NCI-H2196 (cell line): Measurements from ENCODE around the gene AGL.
"Not testable (repeated sequence)": the region's sequence is repeated elsewhere in the genome, so short reads cannot be mapped to it uniquely, and the experiment has no call there.

Experiments used
- DNase-seq: peaks from one replicate; lab custom pipeline; 2025; ENCODE audit not compliant: unreplicated experiment; lab: John Stamatoyannopoulos, UW

Gene AGL

DNA sequence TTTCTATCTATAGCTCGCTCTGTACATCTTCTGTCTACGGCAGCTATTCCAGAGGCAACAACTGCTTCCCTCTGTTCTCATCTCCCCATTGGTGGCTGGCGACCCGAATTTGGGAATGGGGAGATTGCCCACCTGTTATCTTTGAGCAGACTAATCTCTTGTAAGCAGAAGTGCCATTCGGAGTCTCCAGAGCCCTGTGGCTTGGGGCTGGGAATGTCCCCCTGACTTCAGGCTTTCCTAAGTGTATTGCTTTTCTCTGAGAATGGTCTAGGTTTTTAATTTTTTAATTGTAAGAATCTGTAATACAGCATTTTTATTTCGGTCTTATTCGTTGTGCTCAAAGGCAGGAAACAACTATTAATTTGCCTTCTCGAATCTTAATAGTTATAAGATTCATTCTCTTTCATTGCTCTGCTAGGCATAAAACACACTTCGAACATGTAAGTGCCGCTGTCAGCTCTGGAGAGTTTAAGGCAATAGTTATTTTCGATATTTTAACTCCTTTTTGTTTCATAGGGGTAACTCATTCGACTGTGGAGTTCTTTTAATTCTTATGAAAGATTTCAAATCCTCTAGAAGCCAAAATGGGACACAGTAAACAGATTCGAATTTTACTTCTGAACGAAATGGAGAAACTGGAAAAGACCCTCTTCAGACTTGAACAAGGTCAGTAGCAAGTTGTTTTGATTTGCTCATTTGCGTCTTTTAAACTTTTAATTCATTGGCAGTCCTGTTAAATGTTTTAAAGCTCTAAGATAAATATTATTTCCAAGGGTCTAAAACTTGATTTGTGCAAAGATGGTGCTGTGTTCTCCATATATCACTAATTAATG lies 514 bp downstream of the AGL start:
- no peak for DNase-seq

- no peak for DNase-seq
These were observed 1.8 kb downstream of the AGL start for GRCh38 chr1:99851850-99852454.

DNA sequence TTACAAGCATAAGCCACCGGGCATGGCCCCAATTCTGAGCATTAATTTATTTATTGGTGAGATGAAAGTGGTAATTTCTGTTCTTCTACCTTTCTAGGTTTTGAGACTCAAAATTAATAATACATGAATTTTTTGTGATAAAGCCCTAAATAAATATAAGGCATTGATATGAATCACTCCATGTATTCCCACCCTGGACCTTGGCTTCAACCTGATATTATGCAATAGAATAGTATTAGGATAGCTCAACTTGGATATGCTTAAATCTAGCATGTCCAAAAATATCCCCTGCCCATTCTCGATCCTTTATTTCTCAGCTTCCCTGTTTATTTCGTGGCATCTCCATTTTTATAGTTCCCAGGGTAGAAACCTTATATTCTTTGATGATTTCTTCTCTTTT lies 2.5 kb downstream of the AGL start:
- no peak for DNase-seq

- DNase-seq: no peak
These were observed 5.8 kb downstream of the AGL start for GRCh38 chr1:99855914-99856450.

DNA sequence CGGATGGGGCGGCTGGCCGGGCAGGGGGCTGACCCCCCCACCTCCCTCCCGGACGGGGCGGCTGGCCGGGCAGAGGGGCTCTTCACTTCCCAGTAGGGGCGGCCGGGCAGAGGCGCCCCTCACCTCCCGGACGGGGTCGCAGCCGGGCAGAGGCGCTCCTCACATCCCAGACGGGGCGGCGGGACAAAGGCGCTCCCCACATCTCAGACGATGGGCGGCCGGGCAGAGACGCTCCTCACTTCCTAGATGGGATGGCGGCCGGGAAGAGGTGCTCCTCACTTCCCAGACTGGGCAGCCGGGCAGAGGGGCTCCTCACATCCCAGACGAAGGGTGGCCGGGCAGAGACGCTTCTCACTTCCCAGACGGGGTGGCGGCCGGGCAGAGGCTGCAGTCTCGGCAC lies 6.9 kb downstream of the AGL start:
- not testable (repeated sequence) for DNase-seq

GRCh38 chr1:99858286-99858685 lies 8.1 kb downstream of the AGL start:
- no peak for DNase-seq

DNA sequence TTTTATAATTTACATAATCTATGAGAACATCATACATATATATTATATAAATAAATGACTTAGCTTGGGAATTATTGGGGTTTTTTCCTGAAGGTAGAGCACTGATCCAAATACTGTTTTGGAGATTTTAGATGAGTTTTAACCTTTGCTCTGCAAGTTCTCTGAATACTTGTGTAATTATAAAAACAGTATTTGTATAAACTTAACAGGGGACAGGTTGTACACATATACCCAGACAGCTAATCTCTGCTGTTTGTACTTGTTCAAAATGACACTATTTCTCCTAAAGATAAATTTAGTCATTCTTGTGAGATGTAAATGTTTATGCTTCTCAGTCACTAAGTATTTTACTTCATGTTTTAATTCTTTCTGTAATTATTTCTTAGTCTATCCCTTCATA lies 8.7 kb downstream of the AGL start:
- DNase-seq: no peak

GRCh38 chr1:99860703-99861102 lies 10.5 kb downstream of the AGL start:
- no peak for DNase-seq

GRCh38 chr1:99867682-99868081 lies 17.5 kb downstream of the AGL start:
- no peak for DNase-seq

DNA sequence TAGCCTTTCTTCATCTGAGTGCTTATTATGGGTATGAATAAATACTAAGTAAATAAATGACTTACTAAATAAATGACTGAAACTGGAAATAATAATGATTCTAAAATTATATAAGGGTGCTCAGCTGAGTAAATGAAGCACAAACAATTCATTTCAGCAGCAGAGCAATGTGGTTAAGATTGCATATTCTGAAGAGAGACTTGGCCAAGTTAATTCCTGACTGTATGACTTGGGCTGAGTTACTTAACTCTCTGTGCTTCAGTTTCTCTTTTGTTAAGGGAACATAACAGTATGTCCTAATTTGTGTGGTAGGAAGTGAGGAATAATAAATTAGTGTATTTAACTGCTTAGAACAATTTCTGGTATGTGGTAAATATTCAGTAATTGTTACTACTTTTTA lies 19.1 kb downstream of the AGL start:
- no peak for DNase-seq

GRCh38 chr1:99869723-99870122 lies 19.6 kb downstream of the AGL start:
- no peak for DNase-seq

- no peak for DNase-seq
These were observed 21.9 kb downstream of the AGL start for GRCh38 chr1:99872063-99872462.

GRCh38 chr1:99877568-99877967 lies 27.4 kb downstream of the AGL start:
- no peak for DNase-seq

- DNase-seq: no peak
These were observed 36.0 kb downstream of the AGL start for GRCh38 chr1:99886179-99886578.

DNA sequence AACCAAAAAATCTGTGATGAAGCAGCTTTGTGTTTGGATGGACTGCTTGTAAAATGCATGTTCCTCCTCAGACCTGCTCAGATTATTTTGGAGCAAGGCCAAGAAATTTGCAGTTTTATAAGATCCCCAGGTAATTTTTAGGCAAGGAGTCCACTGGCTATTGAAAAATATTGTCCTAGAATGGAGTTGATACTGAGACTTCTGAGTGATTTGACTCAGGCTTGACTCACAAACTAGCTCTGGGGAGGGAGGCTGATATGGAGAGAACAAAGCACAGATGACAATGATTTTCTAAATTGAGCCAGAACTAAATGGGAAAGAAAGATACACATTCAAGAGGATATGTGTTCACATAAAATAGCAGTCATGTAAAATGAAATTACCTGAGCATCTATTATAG lies 36.7 kb downstream of the AGL start:
- no peak for DNase-seq

GRCh38 chr1:99887890-99888289 lies 37.7 kb downstream of the AGL start:
- DNase-seq: no peak

DNA sequence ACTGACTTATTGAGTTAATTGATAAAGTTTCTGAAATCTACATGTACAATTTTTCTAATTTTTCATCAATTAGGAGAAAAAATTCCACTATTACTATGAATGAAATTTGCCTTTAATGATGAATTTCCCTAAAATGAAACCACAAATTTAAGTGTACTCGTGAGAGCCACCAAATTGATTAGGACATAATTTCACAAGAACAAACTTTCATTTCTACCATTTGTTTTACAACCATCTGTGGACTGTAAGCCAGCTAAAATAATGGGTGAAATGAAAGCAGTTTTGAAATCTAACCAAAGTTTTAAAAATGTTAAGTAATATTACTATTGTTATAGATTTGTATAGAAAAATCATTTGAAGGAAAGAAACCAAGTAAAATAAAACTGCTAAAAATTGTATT lies 41.8 kb downstream of the AGL start:
- DNase-seq: no peak

- not testable (repeated sequence) for DNase-seq
These were observed 53.1 kb downstream of the AGL start for GRCh38 chr1:99903278-99903677.

DNA sequence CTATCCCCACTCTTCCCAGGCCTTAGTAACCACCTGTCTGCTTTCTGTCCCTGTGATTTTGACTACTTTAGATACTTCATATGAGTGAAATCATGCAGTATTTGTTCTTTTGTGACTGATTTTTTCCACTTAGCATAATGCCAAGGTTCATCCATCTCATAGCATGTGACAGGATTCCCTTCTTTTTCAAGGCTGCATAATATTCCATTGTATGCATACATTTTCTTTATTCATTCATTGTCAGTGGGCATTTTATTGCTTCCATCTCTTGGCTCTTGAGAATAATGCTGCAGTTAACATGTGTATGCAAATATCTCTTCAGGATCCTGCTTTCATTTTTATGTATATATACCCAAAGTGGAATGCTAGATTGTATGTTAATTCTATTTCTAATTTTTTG lies 56.4 kb downstream of the AGL start:
- DNase-seq: no peak

DNA sequence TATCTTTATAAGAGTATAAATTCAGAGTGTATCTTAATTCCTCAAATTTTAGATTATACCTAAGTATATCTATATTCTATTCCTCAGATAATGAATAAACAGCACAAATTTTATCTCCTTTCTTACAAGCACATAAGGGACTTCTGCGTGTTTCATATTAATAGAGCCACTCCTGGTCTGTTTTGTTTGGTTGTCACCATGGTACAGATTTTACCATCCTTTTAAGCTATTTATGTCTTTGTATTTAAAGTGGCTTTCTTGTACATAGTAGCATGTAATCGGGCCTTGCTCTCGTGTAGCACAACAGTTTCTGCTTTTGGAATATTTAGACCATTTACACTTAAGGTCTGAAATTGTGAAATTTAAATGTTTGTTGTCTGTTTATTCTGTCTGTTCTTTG lies 67.1 kb downstream of the AGL start:
- DNase-seq: no peak

GRCh38 chr1:99919220-99919619 lies 69.1 kb downstream of the AGL start:
- DNase-seq: no peak

GRCh38 chr1:99934801-99935200 lies 84.6 kb downstream of the AGL start:
- DNase-seq: no peak

- DNase-seq: no peak
These were observed 85.4 kb downstream of the AGL start for GRCh38 chr1:99935534-99935933.
